Natural killer cell (primary cell): Measurements from ENCODE around the gene TVP23C. TPM values are rescaled to one million over a fixed set of nuclear protein-coding genes. Genes with fewer than 3 reads are reported as not detected.
"Not testable (repeated sequence)": the region's sequence is repeated elsewhere in the genome, so short reads cannot be mapped to it uniquely, and the experiment has no call there.

Experiments used
- ATAC-seq, 3 donors: fragments of 150-1000 bp in 2 of 3; fragments of 200-7000 bp in 1 of 3; cut with Tn5 transposase; 1 replicate in 1 of 3; 2 replicates in 2 of 3; pipeline ENCODE4 v1.10.0; 2021; ENCODE audit warnings: mild to moderate bottlenecking in 2 of 3, moderate library complexity in 2 of 3
- DNase-seq, 2 donors: peaks; one replicate each; pipeline versions ENCODE4 v3.0.0 to v3.0.0-alpha.2; 2013 to 2021; ENCODE audit warnings: mixed read lengths in 1 of 2
- H3K27ac ChIP-seq: one replicate; pipeline ENCODE4 v1.5.1; 2013; ENCODE audit warnings: mild to moderate bottlenecking, low read length
- H3K27me3 ChIP-seq: one replicate; pipeline ENCODE4 v1.6.1; 2013; ENCODE audit warnings: low read length; ENCODE audit not compliant: control insufficient read depth, insufficient read depth
- H3K36me3 ChIP-seq: one replicate; pipeline ENCODE4 v1.6.1; 2013; ENCODE audit warnings: low read length; ENCODE audit not compliant: control insufficient read depth, insufficient read depth
- H3K4me1 ChIP-seq: one replicate; pipeline ENCODE4 v1.6.1; 2013; ENCODE audit warnings: low read length; ENCODE audit not compliant: control insufficient read depth, insufficient read depth
- H3K4me3 ChIP-seq: one replicate; pipeline ENCODE4 v1.5.1; 2013; ENCODE audit warnings: low read length
- H3K9me3 ChIP-seq: one replicate; pipeline ENCODE4 v1.6.1; 2013; ENCODE audit warnings: low read length; ENCODE audit not compliant: control insufficient read depth, insufficient read depth
- H3K27ac Mint-ChIP-seq, 2 donors: one replicate each; pipeline ENCODE4 v1.8.0; 2022; ENCODE audit warnings: mild to moderate bottlenecking in 2 of 2, mixed read lengths in 2 of 2, moderate library complexity in 1 of 2
- H3K27me3 Mint-ChIP-seq, 2 donors: one replicate each; pipeline ENCODE4 v1.8.0; 2022; ENCODE audit warnings: low read depth in 2 of 2, mixed read lengths in 2 of 2
- H3K36me3 Mint-ChIP-seq: one replicate; pipeline ENCODE4 v1.8.0; 2022; ENCODE audit warnings: mixed read lengths
- H3K4me1 Mint-ChIP-seq, 2 donors: one replicate each; pipeline ENCODE4 v1.8.0; 2022; ENCODE audit warnings: mixed read lengths in 2 of 2
- H3K4me3 Mint-ChIP-seq: one replicate; pipeline ENCODE4 v1.8.0; 2022; ENCODE audit warnings: mild to moderate bottlenecking, moderate library complexity, mixed read lengths
- H3K9me3 Mint-ChIP-seq, 2 donors: one replicate each; pipeline ENCODE4 v1.8.0; 2022; ENCODE audit warnings: mixed read lengths in 2 of 2
- WGBS: methylation state at CpG from one replicate; pipeline ENCODE4 v1.1.7; 2013; ENCODE audit warnings: missing lambda C conversion rate; ENCODE audit not compliant: insufficient coverage; 5-methylcytosine and 5-hydroxymethylcytosine counted together
- intact Hi-C: fragments of 100-400 bp; cut with micrococcal nuclease; formaldehyde crosslinking; loops from one replicate; pipeline ENCODE4 v1.14.2; 2022
- total RNA-seq, 4 donors: library from RNA; stranded (reverse); fragments of 120-200 nt in 1 of 4; gene quantifications; one replicate each; pipeline versions ENCODE4 v1.2.3 to v1.2.4, GENCODE V29; 2013 to 2022

Gene TVP23C
- 10 to 100 TPM; 28.2 to 45.4 (median 40.4) TPM for total RNA-seq
- total RNA-seq (2013) = 30.0 TPM

DNA sequence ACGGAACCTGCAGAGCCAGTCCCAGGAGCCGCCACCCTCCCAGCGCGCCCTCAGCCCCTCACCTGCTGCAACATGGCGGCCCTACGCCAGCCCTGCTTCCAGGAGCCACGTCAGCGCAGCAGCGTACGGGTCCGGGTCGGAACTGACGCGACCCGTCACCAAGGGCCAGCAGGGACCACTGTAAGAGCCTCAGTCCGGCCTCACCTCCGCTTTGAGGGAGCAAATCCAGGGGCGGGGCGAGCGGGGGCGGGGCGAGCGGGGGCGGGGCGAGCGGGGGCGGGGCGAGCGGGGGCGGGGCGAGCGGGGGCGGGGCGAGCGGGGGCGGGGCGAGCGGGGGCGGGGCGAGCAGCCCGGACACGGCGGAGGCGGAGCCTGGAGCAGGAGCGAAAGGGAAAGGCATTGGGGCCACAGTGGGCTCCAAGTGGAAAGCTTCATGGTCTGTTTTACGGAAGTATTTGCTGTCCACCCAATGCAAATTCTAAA is at the start of gene TVP23C:
Gene TVP23C, minus strand, starts transcription at position 109 of the 483 bp plus-strand sequence. Its CDS starts 35 bp downstream, at position 74.
- H3K36me3 Mint-ChIP-seq, H3K9me3 Mint-ChIP-seq, H3K9me3 ChIP-seq, H3K36me3 ChIP-seq, H3K27me3 Mint-ChIP-seq, H3K4me1 ChIP-seq, intact Hi-C loops, H3K27me3 ChIP-seq: not testable (repeated sequence)
- WGBS = 0% methylated on average over 32 of the region's 46 CpGs
- Histone ChIP-seq H3K27ac (peak within 1 kb of the TSS; percentile 74), H3K4me3 (peak within 1 kb of the TSS; percentile 92)
- Mint-ChIP-seq H3K4me1 (peaks cover 0 to 17% of the 10 kb centered on the region in 2 donors), H3K4me3 (peak within 1 kb of the TSS; percentile 96), H3K27ac (peak within 1 kb of the TSS; percentile 83 to 98)
- peak; percentile 56 to 82 for DNase-seq
- ATAC-seq = peak; percentile 77 to 91 (median 82)

- H3K36me3 Mint-ChIP-seq, ATAC-seq, H3K27me3 Mint-ChIP-seq, H3K9me3 ChIP-seq, H3K4me3 Mint-ChIP-seq, H3K9me3 Mint-ChIP-seq, H3K27ac Mint-ChIP-seq, H3K36me3 ChIP-seq, H3K27me3 ChIP-seq, H3K27ac ChIP-seq, H3K4me3 ChIP-seq, DNase-seq, intact Hi-C loops: not testable (repeated sequence)
- WGBS = no CpG with 5 or more reads among the region's 8 CpGs
- peaks cover 16 to 27% of the 10 kb centered on the region in 2 donors for H3K4me1 Mint-ChIP-seq
- H3K4me1 ChIP-seq = peaks cover 25% of the 10 kb centered on the region
These were observed 29.7 kb upstream of the TVP23C start for GRCh38 chr17:15592960-15593359.

DNA sequence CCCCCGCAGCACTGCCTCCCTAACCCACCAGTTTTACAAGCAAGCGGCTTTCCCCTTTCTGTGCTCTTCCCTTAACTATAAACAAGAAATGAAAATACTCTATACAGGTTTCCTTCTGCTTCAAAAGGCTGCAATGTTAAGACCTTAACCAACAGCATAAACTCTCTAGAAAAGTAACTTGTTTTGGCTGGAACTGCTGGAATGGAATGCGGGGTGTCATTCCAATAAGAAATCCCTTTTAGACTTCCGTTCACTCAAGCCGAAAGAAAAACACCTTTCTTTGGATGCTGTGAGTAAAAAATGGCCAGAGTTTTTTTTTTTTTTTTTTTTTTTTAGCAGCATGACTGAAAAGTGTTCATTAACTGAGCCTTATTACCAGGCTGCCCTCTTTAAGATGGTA is 28.7 kb upstream of the TVP23C start:
- peaks cover 25% of the 10 kb centered on the region for H3K4me1 ChIP-seq
- ATAC-seq, H3K27ac ChIP-seq, intact Hi-C loops, H3K36me3 Mint-ChIP-seq, H3K27me3 ChIP-seq, DNase-seq, H3K9me3 ChIP-seq, H3K9me3 Mint-ChIP-seq, H3K27me3 Mint-ChIP-seq, H3K4me3 ChIP-seq, H3K36me3 ChIP-seq: not testable (repeated sequence)
- Mint-ChIP-seq H3K27ac (peak overlapping the region in 1 of 2 donors; percentile 20), H3K4me3 (peak overlapping the region; percentile 49), H3K4me1 (peaks cover 21 to 29% of the 10 kb centered on the region in 2 donors)
- 68% methylated on average over 4 of the region's 5 CpGs for WGBS

GRCh38 chr17:15590844-15591243 is 27.6 kb upstream of the TVP23C start:
- H3K27ac ChIP-seq = not testable (repeated sequence)

DNA sequence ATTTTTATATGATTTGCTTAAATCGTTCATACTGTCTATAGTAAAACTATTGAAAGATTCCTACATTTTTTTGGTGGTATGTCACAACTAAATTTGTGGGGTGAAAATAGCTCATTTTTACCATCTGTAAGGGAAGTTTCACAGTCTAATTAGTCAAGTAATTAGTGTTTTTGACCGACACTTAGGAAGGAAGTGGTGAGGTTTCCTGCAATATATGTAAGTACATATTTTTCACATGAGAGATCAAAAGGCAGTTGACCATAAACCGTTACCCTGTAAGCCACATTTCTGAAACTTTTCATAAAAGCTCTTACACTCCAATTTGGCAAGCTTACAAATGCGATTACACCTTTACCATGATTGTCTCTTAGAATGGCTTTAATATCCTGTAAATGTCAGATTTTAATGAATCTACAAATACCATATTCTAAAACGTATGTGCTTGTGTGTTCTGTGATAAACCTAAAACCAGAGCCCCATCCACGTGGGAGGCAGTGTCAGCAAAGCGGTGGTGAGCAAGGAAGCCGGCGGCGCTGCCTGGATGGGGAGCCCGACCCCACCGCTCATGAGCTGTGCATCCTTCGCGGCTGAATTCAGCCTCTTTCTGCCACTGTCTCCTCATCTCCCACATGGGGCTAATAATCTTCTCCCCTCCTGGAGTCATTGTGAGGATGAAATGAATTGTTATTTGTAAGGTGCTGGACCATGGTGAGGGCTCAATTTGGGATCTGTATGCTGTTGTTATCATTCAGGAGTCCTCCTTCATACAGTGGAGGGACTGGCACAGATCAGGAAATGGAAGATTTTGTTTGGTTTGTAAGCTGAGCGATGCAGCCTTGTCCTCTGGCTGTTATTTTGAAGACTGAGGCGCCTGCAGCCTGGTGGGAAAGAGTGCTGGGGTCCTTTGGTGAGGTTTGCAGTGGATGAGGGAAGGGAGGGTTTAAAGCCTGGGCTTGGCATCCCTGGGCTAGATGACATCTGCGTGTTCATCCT is 26.6 kb upstream of the TVP23C start:
- H3K27me3 Mint-ChIP-seq, H3K9me3 Mint-ChIP-seq, H3K36me3 Mint-ChIP-seq, H3K9me3 ChIP-seq, H3K27me3 ChIP-seq, H3K36me3 ChIP-seq, H3K4me3 ChIP-seq, intact Hi-C loops: not testable (repeated sequence)
- Histone ChIP-seq H3K4me1 (peaks cover 25% of the 10 kb centered on the region), H3K27ac (peak overlapping the region; percentile 38)
- Mint-ChIP-seq H3K4me3 (peak overlapping the region; percentile 78), H3K27ac (peak overlapping the region; percentile 4 to 51), H3K4me1 (peaks cover 21 to 35% of the 10 kb centered on the region in 2 donors)
- 3% methylated on average over 8 of the region's 17 CpGs for WGBS
- ATAC-seq (peak; percentile 72 to 82 (median 74)), DNase-seq (peak in 1 of 2 donors; percentile 48)

More at GRCh38 chr17:15590844-15591243, 27.6 kb upstream of the TVP23C start:
- 100% methylated on average over 1 of the region's 1 CpG for WGBS
- H3K36me3 Mint-ChIP-seq, H3K36me3 ChIP-seq, H3K27ac Mint-ChIP-seq, H3K27me3 ChIP-seq, intact Hi-C loops, H3K9me3 Mint-ChIP-seq, ATAC-seq, H3K27me3 Mint-ChIP-seq, H3K9me3 ChIP-seq, DNase-seq, H3K4me3 ChIP-seq: not testable (repeated sequence)
- peaks cover 25% of the 10 kb centered on the region for H3K4me1 ChIP-seq
- Mint-ChIP-seq H3K4me3 (peak overlapping the region; percentile 74), H3K4me1 (peaks cover 21 to 35% of the 10 kb centered on the region in 2 donors)

- ATAC-seq, H3K27ac ChIP-seq, H3K36me3 Mint-ChIP-seq, H3K9me3 ChIP-seq, DNase-seq, H3K4me3 Mint-ChIP-seq, H3K4me3 ChIP-seq, H3K9me3 Mint-ChIP-seq, H3K27me3 ChIP-seq, H3K27me3 Mint-ChIP-seq, intact Hi-C loops, H3K36me3 ChIP-seq: not testable (repeated sequence)
- H3K27ac Mint-ChIP-seq = peak overlapping the region in 1 of 2 donors; percentile 57
- peaks cover 21 to 35% of the 10 kb centered on the region in 2 donors for H3K4me1 Mint-ChIP-seq
- WGBS = 85% methylated on average over 7 of the region's 8 CpGs
- peaks cover 25% of the 10 kb centered on the region for H3K4me1 ChIP-seq
These were observed 24.7 kb upstream of the TVP23C start for GRCh38 chr17:15588017-15588416.

DNA sequence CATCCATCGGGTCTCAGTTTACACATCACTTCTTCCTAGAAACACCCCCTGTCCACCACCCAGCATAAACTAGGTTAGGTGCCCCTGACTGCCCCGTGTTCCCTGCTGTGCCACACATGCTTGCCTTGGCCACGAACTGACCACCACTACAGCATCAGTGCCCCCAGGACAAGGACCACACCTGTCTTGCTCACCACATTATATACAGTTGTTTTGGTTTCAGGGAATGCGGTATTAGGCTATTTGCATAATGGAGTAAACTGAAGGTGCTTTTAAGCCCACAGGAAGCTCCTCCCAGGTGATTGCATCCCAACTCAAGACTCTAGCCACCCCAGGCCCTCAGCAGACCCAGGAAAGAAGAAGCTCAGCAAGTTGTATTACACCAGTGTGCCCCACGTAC is 20.0 kb upstream of the TVP23C start:
- H3K4me1 ChIP-seq, ATAC-seq, H3K36me3 ChIP-seq, H3K36me3 Mint-ChIP-seq, H3K27me3 ChIP-seq, H3K9me3 ChIP-seq, H3K4me3 Mint-ChIP-seq, DNase-seq, H3K27ac Mint-ChIP-seq, intact Hi-C loops, H3K27ac ChIP-seq, H3K27me3 Mint-ChIP-seq, H3K4me3 ChIP-seq, H3K9me3 Mint-ChIP-seq: not testable (repeated sequence)
- H3K4me1 Mint-ChIP-seq = peaks cover 8 to 11% of the 10 kb centered on the region in 2 donors
- 89% methylated on average over 1 of the region's 5 CpGs for WGBS
